Skeletal muscle cell (primary cell): ENCODE results near the gene TMEM233.
A peak's percentile ranks its signal among the peaks of the same experiment; 100 is the strongest.
"Not testable (repeated sequence)": the region's sequence is repeated elsewhere in the genome, so short reads cannot be mapped to it uniquely, and the experiment has no call there.

Experiments
- DNase-seq: peaks from one replicate; pipeline ENCODE4 v3.0.0-alpha.2; 2010; ENCODE audit warnings: low read depth
- H3K4me3 ChIP-seq: 2 replicates; pipeline ENCODE4 v1.5.1; 2011; ENCODE audit warnings: low read depth, mild to moderate bottlenecking, control low read depth, low read length, moderate library complexity

Gene TMEM233

DNA sequence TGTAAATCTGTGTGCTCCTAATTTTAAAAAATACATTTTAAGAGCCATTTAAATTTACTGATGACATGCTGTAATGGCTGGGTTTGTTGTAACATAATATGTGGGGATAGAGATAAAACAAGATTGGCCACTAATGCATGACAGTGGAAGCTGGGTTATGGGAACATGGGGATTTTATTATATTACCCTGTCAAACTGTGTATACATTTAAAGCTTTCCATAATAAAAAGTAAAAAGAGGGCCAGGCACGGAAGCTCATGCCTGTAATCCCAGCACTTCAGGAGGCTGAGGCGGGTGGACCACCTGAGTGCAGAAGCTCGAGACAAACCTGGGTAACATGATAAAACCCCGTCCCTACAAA, 9.1 kb downstream of the TMEM233 start:
- DNase-seq, result no peak
- no peak overlapping the region for H3K4me3 ChIP-seq

DNA sequence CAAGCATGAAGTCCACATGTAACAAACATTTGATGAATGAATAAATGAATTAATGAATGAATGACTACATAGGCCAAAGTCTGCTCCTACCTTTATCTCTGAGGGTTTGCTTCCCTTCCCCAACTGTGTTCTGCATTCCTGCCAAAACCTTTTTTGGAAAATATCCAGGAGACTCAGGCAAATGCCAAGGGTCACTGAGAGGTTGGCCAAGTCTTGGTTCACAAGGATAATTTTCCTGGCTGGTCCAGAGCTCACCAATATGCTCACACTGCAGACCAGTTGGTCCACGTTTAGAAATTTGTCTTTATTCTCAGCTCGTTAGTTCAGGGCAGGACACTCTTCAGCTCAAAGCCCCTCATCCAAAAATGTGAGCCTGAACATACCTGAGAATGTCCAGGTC, 10.2 kb downstream of the TMEM233 start:
- no peak overlapping the region for H3K4me3 ChIP-seq
- no peak for DNase-seq

DNA sequence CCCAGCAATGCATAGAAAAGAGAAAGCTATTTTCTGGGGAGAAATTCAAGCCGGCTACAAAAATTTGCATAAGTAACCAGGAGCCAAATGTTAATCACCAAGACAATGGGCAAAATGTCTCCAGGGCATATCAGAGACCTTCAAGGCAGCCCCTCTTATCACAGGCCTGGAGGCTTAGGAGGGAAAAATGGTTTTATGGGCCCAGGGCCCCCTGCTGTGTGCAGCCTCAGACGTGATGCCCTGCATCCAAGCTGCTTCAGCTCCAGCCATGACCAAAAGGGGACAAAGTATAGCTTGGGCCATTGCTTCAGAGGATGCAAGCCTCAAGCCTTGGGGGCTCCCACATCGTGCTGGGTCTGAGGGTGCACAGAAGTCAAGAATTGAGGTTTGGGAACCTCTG, 15.8 kb downstream of the TMEM233 start:
- H3K4me3 ChIP-seq, result no peak overlapping the region
- no peak for DNase-seq

DNA sequence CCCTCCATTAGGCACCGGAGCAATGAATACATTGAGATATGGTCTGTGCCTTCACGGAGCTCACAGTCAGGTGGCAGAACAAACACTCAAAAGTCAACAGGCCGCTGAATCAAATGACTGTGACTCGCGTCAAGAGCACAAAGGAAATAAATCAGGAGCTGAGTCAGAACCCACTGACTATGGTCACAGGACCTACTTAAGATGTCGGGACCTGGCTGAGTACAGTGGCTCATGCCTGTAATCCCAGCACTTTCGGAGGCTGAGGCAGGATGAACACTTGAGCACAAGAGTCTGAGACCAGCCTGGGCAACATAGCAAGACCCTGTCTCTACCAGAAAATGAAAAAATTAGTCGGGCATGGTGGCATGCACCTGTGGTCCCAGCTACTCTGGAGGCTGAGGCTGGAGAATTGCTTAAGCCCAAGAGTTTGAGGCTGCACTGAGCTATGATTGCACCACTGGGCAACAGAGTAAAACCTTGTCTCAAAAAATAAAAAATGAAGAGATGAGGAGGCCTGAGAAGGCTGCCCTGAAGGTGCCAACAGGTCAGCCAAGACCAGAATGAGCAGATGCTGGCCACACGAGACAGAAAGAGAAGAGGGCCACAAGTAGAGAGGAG, 19.9 kb downstream of the TMEM233 start:
- DNase-seq, result no peak
- H3K4me3 ChIP-seq, result no peak overlapping the region

DNA sequence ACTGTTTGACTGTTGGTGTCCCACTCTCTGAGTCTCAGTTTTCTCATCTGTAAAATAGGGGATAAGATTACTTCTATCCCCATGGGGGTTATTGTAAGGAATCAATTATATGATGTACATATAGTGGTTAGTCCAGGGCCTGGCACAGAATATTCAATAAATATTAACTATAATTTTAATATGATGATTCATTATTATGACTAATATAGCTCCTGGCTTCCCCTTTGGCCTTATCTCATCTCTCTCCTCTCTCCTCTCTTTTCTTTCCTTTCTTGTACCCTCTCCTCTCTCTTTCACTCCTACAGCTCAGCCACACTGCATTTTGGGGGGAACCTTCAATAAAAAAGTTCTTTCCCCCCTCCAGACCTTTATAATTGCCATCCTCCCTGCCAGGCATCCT, 21.1 kb downstream of the TMEM233 start:
- no peak for DNase-seq
- no peak overlapping the region for H3K4me3 ChIP-seq

DNA sequence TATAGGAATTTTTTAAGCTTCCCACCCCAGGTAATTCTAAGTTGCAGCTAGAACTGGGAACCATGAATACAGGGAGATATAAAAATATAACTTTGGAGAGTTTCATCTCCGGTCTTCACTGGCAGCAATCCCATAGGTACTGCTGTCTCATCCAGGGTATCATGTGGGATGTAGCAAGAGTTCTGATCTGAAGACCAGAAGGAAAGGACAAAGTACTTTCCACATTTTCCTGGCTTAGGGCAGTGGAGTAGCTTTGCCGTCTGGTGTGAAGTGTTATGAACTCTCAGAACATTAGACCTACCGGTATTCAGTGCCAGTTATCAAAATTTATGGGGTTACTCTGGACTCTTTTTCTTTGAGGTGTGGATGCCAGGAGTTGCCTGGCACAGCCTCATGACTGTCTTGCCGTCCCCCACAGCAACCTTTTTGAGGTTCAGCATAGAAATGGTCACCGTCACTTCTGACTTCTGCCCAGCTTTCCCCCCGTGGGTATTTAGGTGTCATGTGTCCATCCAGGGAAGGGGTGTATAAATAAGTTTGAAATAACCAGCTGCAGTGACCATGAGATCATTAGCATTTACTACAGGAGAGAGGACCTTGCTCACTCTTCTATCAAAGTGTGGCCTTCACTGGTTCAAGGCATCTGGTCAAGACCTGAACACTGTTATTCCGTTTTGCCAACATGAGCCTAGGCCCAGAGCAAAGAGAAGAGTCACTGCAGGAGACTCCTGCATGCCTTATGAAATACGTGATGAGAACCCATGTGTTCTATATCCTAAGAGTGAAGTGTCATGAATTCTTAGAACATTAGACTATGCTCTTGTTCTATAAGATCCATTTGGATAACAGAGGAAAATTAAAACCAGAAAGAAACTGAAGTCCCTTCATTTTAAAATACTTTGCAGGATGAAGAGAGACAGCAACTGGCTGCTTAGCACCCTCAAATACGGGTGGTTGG, 22.2 kb downstream of the TMEM233 start:
- H3K4me3 ChIP-seq, result no peak overlapping the region
- DNase-seq, result no peak

DNA sequence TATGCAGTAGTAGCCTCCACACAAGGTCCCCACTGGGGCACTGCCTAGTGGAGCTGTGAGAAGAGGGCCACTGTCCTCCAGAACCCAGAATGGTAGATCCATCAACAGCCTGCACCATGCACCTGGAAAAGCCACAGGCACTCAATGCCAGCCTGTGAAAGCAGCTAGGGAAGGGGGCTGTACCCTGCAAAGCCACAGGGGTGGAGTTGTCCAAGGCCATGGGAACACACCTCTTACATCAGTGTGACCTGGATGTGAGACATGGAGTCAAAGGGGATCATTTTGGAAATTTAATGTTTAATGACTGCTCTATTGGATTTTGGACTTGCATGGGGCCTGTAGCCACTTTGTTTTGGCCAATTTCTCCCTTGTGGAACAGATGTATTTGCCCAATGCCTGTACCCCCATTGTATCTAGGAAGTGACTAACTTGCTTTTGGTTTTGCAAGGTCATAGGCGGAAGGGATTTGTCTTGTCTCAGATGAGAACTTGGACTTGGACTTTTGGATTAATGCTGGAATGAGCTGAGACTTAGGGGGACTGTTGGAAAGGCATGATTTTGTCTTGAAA, 24.8 kb downstream of the TMEM233 start:
- not testable (repeated sequence) for DNase-seq, H3K4me3 ChIP-seq

DNA sequence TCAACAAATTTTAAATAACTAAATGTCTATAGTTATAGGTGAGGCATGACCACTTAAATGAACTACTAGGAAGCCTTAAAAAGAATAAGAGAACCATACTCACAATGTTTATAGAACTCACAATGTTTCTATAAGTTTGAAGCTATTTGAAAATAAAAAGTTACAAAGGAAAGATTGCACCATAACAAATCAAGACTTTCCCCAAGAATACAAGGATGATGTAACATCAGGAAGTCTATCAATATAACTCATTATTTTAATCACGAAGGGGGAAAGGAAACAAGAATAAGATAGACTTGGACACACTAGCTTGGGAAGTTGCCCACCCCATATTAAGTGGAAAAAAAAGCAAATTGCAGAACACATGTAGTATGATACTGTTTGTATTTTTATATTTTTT, 26.9 kb downstream of the TMEM233 start:
- DNase-seq, result no peak
- H3K4me3 ChIP-seq, result no peak overlapping the region

DNA sequence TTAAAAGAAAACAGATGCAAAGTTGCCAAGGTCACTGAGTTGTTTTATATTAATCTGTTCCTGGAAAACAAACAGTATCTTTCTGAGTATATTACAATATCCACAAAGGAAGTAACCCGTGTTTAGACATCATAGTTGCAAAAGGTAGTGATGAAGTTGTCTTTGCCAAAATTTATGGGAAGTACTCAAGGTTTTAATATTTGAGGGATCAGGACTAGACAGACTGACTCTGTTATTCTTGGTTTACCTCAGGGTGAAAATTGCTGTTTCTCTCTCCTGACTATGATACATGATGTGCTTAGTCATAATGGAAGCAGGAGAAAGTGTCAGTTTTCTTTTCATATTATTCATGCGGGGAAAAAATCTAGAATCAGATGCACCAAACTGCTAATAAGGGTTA, 28.3 kb downstream of the TMEM233 start:
- H3K4me3 ChIP-seq, result no peak overlapping the region
- no peak for DNase-seq

DNA sequence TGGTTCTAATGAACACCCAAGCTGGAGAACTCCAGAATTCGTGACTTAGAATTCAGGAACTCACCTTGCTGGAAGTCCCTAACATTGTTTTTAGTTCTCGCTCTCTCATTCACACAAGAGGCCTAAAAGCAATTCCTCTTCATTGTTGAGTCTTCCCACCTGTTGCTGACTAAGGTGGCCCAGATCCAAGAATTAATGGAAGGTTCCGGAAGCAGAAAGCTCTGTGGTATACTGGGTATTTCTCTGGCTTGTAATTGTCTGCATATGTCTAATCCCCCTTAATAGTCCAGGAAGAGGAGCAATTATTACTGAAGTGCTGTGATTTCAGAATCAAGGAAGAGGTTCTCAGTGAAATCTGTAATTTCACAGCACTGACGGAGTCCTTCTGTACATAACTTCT, 31.4 kb downstream of the TMEM233 start:
- H3K4me3 ChIP-seq, result no peak overlapping the region
- no peak for DNase-seq

DNA sequence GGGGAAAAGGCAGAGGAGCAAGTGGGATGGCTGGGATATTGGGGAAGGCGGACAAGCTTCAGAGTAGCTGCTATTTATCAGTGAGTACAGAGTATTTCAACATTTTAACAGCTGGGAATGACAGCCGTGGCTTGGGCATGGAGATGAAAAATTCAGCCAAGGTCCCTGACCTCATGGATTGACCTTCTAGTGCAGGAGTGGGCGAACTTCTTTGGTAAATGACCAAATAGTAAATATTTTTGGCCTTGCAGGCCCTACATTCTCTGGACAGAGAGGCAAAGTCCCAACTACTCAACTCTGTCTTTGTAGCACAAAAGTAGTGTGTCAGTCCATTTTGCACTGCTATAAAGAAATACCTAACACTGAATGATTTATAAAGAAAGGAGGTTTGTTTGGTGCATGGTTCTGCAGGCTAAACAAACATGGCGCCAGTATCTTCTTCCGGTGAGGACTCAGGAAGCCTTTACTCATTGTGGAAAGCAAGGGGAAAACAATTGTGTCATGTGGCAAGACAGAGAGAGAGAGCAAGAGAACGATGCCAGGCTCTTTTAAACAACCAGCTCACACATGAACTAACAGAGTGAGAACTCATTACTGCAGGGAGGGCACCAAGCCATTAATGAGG, 33.6 kb downstream of the TMEM233 start:
- no peak for DNase-seq
- H3K4me3 ChIP-seq, result no peak overlapping the region

DNA sequence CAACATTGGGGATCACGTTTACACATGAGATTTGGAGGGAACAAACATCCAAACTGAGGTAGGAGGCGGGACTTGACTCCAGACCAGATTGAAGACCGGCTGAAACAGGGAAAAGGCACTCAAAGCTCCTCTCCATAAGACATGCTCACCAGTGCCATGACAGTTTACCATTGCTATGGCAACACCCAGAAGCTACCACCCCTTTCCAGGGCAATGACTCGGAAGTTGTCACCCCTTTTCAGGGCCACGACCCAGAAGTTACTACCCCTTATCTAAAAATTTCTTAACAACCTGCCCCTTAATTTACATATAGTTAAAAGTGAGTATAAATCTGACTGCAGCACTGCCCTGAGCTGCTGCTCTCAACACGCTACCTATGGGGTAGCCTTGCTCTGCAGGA, 34.1 kb downstream of the TMEM233 start:
- no peak for DNase-seq
- no peak overlapping the region for H3K4me3 ChIP-seq

DNA sequence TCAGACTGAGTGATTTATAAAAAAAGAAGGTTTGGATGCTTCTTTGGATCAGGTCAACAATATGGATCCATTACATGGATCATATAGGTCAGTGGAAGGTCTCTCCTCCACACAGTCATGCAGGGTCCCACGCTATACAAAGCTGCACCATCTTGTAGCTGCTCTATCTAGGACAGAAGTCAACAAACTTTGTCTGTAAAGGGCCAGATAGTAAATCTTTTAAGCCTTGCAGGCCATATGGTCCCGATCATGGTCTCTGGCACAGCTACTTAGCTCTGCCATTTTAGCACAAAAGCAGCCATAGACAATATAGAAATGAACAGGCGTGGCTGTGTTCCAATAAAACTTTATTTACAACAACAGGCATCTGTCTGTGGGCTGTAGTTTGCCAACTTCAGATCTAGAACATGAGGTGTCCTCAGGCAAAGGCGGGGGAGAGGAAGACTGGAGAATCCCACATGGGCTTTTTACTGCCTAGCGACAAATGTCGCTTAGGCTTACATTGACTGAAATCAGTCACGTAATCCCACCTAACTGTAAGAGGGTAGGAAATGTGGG, 36.7 kb downstream of the TMEM233 start:
- DNase-seq, result no peak
- H3K4me3 ChIP-seq, result no peak overlapping the region

DNA sequence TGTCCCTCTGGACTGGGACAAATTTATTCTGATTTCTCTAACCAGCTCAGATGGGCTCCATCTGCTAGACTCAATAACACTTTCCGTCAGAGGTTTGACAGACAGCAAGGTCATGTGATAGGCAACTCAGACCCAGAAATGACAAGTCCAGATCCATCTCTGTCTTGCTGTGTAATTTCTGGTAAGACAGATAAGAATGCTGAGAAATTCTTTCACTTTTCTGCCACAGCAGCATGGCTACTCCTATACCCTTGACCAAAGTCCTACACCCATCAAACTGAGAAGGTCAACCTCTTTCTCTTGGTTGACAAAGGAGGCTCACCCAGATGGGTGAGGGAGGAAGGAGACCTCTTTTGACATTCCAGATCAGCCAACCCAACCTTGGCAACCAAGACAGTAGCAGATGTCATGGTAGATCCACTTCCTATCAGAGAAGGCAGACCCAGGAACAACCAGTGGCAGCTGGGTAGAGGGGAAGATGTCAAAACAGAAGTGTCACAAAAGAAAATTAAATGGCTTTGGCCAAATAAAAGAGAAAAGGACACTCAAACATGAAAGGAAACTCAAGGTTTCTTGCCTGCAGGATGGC, 37.5 kb downstream of the TMEM233 start:
- DNase-seq, result no peak
- H3K4me3 ChIP-seq, result no peak overlapping the region

DNA sequence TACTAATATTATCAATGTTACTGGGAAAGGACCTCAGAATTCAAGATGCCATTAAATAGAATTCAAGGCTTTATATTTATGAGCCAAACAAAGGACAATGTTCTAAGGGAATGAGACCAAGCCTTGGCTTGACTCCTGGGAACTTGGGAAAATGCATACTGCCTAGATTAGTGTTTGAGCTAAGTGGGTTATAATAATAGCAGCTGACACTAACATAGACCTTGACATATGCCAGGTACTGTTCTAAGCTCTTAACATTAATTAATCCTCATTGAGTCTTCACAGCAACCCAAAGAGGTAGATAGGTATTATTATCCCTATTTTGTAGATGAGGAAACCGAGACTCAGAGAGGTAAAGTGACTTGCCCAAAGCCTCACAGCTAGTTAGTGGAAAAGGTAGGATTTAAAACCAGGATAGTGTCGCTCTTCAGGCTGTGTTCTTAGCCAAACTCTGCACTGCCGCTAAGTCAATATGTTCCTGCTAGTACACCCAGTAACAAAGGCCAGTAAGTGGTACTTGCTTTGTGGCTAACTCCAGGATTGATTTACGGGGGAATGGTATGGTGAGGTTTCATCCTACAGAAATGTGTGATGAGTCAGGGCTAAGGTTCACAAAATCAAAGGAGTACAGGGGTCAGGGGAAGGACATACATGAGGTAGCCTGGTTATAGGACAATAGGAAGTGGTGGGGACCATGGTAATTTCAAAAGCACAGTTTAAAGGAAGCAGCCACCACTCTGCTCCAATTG, 38.5 kb downstream of the TMEM233 start:
- DNase-seq, result peak; percentile 24

DNA sequence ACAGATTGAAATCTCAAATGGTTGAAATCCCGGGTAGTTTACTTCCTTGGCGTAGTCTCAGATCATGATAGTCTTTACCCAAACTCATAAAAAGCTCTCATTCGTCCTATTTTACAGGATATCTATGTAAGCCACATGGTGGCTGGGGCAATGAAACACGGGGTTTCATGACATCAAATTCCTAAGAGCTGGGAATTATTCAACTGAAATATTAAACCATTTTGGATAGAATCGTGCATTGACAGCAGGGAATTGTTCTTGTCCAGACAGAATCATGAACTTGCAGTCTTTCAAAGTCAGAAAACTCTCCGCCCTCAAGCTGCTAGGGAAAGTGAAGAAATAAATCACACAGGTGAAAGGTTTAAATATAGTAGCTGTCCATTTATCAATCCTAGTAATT, 41.2 kb downstream of the TMEM233 start:
- no peak for DNase-seq
- H3K4me3 ChIP-seq, result no peak overlapping the region

More for the DNA sequence above, 38.5 kb downstream of the TMEM233 start:
- H3K4me3 ChIP-seq, result no peak overlapping the region

DNA sequence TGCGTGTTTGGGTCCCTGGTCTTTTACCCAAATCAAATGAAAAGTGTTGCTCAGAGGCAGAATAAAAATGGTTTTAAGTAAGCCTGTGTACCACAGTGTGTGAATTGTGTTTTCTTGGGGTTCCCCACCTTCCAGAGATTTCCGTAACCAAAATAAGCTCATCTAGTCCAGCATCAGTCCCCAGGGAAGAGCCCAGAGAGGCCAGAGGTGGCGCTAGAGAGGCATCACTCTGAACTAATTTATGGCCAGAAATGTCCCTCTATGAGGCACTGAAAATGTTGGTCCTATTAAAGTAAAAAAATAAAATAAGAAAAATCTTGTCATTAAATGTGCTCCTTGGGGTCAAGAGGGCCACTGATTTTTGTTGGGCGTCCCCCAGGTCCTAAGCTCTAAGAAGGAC, 49.4 kb downstream of the TMEM233 start:
- H3K4me3 ChIP-seq, result no peak overlapping the region
- no peak for DNase-seq

DNA sequence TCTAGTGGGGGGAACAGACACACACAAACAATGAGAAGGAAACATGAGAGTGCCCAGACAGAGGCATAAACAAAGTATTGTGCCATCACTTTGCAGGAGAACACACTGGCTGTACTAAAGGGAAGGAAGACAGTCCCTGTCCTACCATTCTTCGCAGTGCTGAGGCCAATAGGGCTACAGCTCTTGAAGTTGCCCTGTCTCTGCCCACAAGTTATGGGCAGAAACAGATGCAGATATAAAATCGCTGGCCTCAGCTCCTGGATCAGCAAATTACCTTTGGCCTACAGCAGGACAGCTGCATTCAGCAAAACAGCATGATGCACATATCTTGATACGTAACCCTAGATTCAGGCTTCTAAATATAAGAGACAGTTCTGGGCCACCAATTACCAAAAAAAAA, 51.4 kb downstream of the TMEM233 start:
- peak; percentile 17 for DNase-seq
- H3K4me3 ChIP-seq, result no peak overlapping the region

DNA sequence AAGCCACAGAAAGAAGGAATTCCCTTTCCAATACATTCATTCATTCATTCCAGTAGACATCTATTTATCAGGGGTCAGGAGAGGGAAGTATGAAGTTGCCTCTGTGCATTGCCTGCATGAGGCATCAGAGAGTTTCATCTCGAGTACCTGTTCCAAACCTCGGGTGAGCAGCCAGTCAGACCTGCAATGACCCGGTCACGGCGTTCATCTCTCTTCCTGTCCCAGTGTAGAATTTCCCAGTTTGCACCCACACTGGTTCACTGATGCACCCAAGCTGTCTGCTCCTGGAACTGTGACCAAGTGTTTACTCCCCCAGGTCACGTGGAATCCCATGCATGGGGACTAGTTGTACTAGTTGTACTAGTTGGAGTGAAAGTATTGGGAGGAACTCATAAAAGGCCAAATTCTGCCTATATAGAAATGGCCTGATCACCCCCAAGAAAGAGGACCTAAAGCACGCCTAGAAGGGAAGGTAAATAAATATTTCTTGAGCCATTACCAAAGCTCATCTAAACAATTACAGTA, 52.0 kb downstream of the TMEM233 start:
- DNase-seq, result no peak
- H3K4me3 ChIP-seq, result no peak overlapping the region
